AG09309 (cell line): ENCODE measurements around the gene CBY2.
A peak's percentile ranks its signal among the peaks of the same experiment; 100 is the strongest.

ENCODE experiments used
- DNase-seq: peaks from one replicate; pipeline ENCODE4 v3.0.0-alpha.2; 2010; ENCODE audit warnings: low read depth
- H3K4me3 ChIP-seq: 2 replicates; pipeline ENCODE4 v1.5.1; 2011; ENCODE audit warnings: mild to moderate bottlenecking, low read depth, low read length, moderate library complexity; ENCODE audit not compliant: control insufficient read depth
- TF ChIP-seq, protein P1 (sequence below): IDR thresholded peaks from 2 replicates; pipeline ENCODE4 v1.5.1; 2011; ENCODE audit warnings: mild to moderate bottlenecking, low read depth, low read length, inconsistent platforms; ENCODE audit not compliant: insufficient read depth, control insufficient read depth; ENCODE audit errors: missing control alignments

Gene CBY2

DNA sequence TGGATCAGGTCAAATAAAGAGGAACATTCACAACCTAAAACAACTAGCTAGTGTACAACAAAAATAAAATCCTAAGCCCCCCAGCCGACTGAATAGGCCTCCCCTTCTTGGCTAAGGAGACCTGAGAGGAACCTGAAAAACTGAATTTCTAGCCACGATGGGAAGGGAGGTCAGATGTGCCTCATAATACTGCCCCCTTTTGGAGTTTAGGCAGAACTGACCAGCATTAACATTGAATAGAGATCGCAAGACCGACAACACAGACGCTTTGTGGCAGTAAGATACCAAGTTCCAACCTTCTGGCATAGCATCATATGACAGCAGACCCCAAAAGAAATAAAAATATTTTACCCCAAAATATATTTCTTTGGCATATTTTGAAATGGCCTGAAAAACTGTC, 15.9 kb downstream of the CBY2 start:
- TF ChIP-seq, protein P1, sequence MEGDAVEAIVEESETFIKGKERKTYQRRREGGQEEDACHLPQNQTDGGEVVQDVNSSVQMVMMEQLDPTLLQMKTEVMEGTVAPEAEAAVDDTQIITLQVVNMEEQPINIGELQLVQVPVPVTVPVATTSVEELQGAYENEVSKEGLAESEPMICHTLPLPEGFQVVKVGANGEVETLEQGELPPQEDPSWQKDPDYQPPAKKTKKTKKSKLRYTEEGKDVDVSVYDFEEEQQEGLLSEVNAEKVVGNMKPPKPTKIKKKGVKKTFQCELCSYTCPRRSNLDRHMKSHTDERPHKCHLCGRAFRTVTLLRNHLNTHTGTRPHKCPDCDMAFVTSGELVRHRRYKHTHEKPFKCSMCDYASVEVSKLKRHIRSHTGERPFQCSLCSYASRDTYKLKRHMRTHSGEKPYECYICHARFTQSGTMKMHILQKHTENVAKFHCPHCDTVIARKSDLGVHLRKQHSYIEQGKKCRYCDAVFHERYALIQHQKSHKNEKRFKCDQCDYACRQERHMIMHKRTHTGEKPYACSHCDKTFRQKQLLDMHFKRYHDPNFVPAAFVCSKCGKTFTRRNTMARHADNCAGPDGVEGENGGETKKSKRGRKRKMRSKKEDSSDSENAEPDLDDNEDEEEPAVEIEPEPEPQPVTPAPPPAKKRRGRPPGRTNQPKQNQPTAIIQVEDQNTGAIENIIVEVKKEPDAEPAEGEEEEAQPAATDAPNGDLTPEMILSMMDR: peak; percentile 61
- H3K4me3 ChIP-seq: no peak overlapping the region
- DNase-seq: no peak

DNA sequence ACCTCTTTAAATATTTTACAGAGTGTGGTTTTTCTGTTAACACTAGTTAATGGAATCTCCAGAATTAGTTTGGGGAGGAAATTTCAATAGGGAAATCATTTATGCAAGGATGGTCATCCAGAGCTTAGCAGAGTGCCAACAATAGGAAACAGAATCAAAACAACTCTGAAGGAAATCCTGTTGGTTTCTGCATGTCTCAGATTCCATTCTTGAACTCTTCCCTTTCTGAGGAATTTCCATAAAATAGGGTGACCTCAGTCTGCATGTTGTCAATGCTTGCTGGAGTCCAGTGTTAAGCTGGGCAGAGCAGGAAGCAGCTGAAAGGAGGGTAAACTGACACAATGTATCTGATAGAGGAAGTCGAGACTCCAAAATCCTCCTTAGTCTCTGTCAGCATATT, 16.9 kb downstream of the CBY2 start:
- DNase-seq: peak; percentile 31
- H3K4me3 ChIP-seq: no peak overlapping the region
- TF ChIP-seq, protein P1: no peak

DNA sequence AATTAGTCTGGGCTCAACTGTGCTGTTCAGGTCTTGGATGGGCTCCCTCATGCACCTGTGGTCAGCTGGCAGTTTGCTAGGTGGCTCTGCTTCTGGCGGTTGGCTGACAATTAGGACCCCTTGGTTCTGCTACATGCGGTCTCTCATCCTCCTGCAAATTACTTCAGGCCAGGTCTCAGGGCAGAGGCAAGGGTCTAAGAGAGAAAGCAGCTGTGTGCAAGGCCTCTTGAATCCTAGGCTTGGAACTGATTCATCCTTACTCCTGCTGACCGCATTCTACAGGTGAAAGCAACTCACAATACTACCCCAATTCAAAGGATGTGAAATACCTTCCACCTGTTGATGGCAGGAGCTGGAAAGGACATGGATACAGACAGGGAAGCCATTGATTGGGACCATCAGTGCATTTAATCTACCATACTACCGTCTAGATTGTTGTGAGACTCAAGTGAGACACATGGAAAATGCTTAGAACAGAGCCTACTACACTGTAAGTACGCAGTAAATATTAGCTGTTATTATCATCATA, 19.1 kb downstream of the CBY2 start:
- TF ChIP-seq, protein P1: no peak
- no peak for DNase-seq

DNA sequence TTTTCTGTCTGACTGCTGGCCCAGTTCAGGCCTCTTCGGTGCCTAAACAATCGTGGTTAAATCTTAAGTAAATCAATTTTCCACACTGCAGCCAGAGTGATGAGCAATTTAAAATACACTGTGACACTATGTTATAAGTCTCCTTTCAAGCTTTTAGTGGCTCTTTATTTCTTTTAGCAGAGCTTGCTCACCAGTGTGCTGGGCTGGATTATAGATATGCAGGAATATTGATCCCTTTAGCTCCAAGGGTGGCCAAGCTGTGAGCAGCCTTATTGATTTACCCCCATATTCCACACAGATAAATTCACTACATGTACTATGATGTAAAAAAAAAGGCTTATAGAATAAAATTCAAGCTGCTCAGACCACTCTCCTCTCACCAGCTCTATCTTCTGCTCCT, 21.7 kb downstream of the CBY2 start:
- no peak for DNase-seq
- TF ChIP-seq, protein P1: no peak
- H3K4me3 ChIP-seq: no peak overlapping the region

More for the DNA sequence above, 19.1 kb downstream of the CBY2 start:
- no peak overlapping the region for H3K4me3 ChIP-seq

DNA sequence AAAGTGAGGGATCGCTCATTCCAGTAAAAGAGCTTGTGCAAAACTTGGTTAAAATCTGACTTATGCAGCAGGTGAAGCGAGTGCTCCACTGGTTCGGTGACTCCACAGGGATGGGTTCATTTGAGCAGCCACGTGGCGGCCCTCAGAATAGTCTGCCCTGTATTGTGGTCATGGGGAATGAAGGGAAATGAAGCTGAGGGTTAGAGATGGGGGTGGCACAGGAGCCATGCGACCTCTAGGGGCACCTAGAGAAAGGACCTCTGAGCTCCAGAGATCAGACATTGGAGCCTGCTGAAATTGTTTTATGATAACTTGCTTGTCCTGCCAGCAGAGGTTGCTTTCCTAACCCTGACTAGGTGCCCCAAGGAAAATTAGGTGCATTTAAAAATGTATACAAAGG, 26.6 kb downstream of the CBY2 start:
- no peak for DNase-seq
- TF ChIP-seq, protein P1: peak; percentile 25
- no peak overlapping the region for H3K4me3 ChIP-seq

DNA sequence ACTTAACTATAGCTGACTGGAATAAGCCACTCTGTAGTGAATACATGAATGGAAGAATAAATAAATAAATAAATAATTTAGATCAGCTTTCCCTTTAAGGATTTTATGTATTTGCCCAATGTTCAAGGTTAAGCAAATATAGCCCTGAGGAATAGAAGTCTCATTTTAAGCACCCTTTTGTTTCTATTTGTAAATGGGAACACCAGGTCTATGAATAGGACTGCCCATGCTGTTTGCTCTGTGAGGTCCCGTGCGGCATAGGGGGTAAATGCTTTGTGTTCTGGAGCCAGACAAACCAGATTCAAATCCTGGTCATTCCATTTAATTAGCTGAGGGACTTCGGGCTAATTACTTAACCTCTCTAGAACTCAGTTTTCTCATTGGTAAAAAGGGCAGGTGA, 29.3 kb downstream of the CBY2 start:
- TF ChIP-seq, protein P1: no peak
- H3K4me3 ChIP-seq: no peak overlapping the region
- DNase-seq: no peak

DNA sequence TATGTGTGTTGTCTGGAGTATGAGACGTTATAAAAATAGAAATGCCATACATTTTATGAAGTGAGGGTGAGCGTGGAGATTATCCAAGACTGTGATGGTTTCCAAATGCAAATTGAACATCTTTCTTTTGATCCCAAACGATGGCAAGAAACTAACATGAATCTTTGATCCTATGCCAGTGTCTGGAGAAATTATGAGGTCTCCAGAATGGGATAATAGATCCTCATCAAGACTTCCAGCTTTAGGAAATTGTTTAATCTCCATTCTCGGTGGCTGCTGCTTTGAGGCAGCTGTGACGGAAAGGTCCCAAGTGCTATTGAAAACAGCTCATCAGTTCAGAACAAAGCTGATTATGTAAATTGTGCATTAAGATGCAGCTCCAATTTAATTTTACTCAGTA, 30.8 kb downstream of the CBY2 start:
- H3K4me3 ChIP-seq: no peak overlapping the region
- no peak for DNase-seq
- TF ChIP-seq, protein P1: no peak
